Suprapubic skin (tissue), 3 donors: ENCODE measurements around the gene ALDH1L1.

ENCODE experiments used
- POLR2A ChIP-seq, 2 donors: fragments of 450-650 bp; IDR thresholded peaks; one replicate each; pipeline ENCODE4 v1.6.1; 2017; ENCODE audit warnings: antibody characterized with exemption in 2 of 2, mild to moderate bottlenecking in 2 of 2, moderate library complexity in 2 of 2
- TF ChIP-seq, protein P1 (sequence below), 2 donors: fragments of 200-600 bp in 1 of 2; fragments of 450-650 bp in 1 of 2; sonication (generic) in 1 of 2; IDR thresholded peaks; one replicate each; pipeline ENCODE4 v1.5.1; 2016 to 2019; ENCODE audit warnings: antibody characterized with exemption in 2 of 2, mild to moderate bottlenecking in 1 of 2, moderate library complexity in 1 of 2

DNA sequence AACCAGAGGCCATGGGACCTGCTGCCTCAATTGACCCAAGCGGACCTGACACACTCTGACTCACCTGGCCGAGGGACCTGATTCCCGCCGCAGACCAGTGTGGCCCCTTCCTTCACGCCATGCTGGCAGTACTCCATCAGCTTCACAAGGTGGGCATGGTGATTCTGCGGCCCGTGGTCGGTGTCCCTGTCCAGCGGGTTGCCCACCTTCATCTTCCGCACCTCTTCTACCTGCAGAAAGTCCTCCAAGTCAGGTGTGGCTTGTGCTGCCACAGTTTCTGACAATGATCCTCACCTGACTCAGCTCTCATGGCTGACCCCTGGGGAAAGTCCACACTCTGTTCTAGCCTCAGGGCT lies 70.5 kb downstream of the ALDH1L1 start:
- TF ChIP-seq POLR2A (IDR thresholded peaks at IDR 0.05): no peak
- TF ChIP-seq, protein P1, sequence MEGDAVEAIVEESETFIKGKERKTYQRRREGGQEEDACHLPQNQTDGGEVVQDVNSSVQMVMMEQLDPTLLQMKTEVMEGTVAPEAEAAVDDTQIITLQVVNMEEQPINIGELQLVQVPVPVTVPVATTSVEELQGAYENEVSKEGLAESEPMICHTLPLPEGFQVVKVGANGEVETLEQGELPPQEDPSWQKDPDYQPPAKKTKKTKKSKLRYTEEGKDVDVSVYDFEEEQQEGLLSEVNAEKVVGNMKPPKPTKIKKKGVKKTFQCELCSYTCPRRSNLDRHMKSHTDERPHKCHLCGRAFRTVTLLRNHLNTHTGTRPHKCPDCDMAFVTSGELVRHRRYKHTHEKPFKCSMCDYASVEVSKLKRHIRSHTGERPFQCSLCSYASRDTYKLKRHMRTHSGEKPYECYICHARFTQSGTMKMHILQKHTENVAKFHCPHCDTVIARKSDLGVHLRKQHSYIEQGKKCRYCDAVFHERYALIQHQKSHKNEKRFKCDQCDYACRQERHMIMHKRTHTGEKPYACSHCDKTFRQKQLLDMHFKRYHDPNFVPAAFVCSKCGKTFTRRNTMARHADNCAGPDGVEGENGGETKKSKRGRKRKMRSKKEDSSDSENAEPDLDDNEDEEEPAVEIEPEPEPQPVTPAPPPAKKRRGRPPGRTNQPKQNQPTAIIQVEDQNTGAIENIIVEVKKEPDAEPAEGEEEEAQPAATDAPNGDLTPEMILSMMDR (IDR thresholded peaks at IDR 0.05): no peak
